GM19463 (cell line): Measurements from ENCODE around the gene MAP3K12.
"Not testable (repeated sequence)": the region's sequence is repeated elsewhere in the genome, so short reads cannot be mapped to it uniquely, and the experiment has no call there.

Experiments used
- ATAC-seq: cut with Tn5 transposase; IDR thresholded peaks from one replicate; pipeline ENCODE4 v1.9.1; 2021; ENCODE audit warnings: mild to moderate bottlenecking, moderate library complexity; ENCODE audit not compliant: unreplicated experiment

Gene MAP3K12

DNA sequence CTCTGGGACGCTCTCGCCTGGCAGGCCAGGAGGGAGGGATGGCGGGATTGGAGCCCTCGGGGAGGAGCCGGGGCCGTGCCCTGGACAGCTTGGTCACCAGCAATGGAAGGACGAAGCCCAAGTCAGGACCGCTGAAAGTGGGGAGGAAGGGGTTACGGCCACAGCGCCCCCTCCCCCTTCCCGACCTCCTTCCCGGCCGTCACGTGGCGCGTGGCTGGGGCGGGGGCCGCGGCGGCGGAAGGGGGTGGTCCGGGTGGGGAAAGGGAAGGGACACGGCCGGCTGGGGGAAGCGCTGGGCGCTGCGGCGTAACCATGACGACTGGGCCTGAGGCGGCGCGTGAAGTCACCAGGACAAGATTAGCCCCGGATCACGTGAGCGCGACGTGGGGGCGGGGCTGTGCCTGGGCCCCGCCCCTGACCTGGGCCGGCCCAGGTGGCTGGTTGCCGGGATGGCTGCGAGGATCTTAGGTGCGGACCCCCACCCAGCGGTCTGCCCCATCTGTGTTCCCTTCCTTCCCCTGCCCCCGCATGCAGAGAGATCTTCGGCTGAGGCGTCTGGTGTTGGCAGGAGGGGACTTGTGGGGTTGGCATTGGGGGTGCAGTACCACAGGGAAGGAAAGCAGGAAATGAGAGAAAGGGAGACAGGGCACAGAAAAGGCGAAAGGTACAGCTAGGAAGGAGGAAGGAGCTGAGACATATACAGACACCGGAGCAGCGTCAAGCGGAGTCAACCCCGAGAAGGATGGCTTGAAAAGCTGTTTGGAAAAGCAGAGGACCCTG, 6.2 kb downstream of the MAP3K12 start:
- peak; percentile 98 for ATAC-seq

- ATAC-seq = no peak
Measured at GRCh38 chr12:53492188-53492587, 7.1 kb downstream of the MAP3K12 start.

DNA sequence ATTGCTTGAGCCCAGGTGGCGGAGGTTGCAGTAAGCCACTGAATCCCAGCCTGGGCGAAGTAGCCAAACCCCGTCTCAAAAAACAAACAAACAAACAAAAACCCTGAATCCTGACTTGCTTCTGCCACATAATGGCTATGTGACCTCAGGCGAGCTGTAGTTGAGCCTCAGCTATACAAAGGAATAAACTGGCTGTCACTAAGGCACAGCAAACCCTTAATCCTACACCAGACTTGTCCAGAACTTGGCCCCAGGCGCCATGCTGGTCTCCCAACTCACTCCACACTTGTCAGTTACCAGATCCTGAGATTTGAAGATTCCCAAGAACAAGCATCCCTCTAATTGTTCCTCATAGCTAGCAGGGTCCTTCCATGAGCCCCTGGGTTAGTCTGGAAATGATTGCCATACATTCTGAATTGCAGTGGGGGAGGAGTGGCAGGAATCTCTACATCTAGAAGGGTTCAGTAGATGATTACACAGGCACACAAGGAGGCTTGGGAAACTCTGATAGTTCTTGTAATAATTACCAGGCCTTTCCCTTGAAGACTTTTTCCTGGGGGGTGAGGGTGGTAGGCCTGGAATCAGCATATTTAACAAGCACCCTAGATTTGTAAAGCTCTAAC, 9.9 kb downstream of the MAP3K12 start:
- ATAC-seq = no peak

DNA sequence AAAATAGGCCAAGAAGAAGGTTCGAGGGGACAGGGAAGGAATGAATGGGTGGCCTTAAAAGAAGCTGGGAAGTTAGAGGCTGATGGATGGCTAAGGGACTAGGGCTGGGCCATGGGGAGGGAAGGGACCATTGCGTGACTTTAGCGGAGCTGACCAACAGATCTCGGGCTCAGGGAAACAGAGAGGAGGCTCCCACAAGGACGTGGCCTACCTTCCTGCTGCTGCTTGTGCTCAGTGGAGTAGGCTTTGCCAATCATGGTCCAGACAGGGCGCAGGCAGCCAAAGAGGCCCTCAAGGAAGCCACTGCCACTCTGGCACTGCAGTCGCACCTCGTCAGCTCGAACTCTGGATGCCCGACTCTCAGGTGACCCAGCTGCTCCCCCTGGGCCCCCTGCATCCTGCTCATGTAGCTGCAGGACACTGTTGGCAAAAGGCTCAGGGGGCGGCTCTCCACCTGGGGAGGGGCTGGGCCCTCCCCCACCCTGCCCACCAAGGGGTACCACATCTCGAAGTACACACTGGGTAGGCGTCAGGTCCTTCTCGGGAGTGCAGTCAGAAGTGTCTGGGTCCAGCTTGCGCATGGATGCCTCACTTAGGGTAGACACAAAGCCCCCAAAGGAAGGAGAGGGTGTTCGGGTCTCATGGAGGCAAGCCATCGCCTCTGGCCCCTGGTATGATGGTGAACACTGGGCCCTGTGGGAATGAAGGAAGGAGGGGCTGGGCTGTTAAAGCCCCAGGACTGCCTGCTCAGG, 12.3 kb downstream of the MAP3K12 start:
- ATAC-seq = no peak

DNA sequence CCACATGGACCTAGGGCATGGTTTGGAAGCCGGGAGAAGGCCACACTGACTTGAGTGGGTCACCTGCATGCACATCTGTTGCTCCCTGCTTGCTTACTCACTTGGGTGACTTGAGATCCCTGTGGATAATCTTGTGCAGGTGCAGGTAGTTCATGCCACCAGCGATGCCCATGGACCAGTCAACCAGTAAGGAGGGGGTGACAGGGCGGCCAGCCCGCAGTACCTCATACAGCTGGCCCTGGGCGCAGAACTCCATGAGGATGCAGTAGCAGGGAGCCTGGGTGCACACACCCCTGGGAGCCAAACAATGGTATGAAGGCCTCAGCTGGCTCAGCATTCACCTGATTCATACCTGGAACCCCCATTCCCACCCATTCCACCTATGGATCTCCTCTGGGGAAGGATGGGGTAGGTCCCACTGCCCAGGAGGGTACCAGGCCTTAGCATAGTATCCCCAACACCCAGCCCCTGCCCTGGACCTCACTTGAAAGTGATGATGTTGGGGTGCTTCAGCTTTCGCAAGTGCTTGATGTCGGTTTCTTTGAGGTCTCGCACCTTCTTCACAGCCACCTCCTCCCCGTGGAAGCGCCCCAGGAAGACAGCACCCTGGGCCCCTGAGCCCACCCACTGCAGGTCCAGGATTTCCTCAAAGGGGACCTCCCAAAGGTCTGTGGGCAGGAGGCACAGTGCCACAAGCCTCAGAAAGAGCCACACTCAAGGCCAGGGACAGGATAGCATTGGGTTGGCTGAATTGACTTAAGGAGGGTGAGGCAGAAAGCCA, 13.1 kb downstream of the MAP3K12 start:
- ATAC-seq = no peak

GRCh38 chr12:53484686-53485575, 14.3 kb downstream of the MAP3K12 start:
- no peak for ATAC-seq

DNA sequence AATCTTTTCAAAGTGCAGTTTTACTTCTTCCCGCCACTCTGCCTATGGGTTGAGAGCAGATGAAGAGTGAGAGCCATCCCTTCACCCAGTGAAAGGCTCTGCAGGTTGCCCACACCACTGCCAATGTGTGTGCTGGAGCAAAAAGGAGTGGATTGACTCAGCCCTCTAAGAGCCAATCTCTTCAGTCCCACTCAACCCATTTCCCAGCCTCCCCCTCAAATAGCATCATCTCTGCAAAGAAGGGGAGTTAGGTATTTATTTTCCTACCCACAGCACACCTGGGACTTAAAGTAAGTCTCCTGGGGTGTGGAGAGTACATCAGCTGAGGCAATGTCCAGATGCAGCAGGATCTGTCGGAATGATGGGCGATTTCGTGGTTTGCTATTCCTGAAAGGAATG, 15.3 kb downstream of the MAP3K12 start:
- no peak for ATAC-seq

DNA sequence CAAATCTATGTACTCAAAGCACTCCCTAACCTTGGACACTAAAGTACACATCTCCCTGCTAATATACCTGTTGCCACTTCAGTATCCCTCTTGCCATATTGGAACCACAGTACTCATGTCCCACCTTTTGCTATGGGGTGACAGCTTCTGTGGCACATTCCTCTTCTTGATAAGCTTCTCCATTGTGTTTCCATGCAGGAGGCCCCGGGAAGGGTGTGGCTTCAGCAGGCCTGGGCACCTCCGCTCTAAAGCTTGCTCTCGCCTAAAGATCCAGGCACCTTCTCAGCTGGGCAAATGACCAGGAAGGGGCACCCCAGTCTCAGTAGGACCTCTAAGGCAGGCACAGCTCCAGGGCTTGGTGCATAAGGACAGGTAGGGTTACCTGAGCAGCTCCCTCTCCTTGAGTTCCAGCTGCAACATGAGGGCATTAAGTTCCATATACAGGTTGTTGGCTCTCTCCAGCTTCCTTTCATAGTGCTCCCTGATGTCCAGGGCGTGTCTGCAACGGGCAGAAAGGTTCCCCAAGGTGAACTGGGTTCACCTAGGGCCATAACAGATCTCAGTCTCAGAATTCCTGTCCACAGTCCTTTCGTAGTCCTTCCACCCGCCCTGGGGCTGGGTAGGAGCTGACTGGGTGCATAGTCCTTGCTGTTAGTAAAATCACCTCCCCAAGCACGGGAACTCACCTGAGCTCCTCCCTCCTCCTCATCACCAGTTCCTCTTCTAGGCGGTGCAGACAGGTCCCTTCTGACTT, 15.9 kb downstream of the MAP3K12 start:
- no peak for ATAC-seq

GRCh38 chr12:53482626-53483168, 16.6 kb downstream of the MAP3K12 start:
- no peak for ATAC-seq

GRCh38 chr12:53481939-53482586, 17.2 kb downstream of the MAP3K12 start:
- no peak for ATAC-seq

DNA sequence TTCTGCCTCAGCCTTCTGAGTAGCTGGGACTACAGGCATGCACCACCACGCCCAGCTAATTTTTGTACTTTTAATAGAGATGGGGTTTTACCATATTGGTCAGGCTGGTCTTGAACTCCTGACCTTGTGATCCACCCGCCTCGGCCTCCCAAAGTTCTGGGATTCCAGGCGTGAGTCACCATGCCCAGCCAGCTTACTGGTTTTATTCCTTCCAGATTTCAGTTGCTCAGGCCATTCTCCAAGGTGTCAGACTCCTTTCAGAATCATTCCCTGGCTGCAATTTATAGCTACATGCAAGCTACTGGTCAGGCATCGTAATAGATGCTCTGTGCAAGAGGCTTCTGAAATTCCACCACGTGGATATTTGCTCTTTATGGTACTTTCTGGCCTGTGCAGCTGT, 17.8 kb downstream of the MAP3K12 start:
- ATAC-seq = not testable (repeated sequence)

GRCh38 chr12:53480491-53481442, 18.5 kb downstream of the MAP3K12 start:
- ATAC-seq = no peak

DNA sequence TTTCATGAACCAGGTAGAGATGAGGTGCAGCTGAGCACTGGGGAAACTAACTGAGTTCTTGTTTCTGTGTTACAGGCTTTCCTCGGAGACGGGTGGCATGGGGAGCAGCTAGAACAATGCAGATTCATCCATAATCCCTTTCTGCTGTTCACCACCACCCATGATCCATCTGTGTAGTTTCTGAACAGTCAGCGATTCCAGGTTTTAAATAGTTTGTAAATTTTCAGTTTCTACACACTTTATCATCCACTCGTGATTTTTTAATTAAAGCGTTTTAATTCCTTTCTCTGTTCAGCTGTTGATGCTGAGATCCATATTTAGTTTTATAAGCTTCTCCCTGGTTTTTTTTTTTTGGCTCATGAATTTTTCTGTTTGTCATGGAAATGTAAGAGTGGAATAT, 19.9 kb downstream of the MAP3K12 start:
- ATAC-seq = no peak

DNA sequence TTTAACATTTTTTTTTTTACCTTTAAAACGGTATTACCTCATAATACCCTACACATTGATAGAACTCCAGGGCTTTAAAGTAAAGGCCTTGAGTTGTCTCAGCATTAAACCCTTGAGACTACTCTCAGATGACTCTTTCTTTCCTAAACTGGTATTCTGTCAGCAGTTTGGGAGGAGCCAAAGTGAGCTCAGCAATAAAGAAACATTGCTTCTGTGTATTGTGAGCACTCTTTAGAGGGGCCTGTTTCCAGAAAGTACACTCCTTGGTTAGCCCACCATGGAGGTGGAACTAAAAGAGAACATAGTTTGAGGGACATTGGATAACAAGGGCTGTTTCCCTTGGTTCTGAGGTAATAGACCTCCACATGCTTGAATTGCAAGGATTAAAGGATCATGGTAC, 20.4 kb downstream of the MAP3K12 start:
- no peak for ATAC-seq

DNA sequence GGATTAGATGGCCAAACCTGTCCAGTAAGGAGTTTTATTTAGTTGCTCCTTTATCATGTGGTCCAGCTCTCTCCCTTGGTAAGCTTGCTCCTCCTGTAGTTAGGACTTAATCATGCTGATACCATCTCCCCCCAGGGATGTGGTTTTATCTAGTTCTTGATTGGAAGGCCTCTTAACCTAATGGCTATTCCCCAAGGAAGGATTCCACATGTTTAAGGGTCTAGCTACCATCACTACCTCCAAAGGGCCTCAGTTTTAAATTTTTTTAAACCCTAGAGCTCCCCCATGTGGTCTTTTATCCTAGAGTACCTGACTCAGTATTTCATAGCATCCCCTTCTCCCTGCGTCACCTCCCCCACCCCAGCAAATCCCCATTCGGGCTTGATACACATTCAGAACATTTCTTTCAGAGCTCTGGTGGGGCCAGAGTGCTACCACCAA, 22.5 kb downstream of the MAP3K12 start:
- ATAC-seq = no peak

DNA sequence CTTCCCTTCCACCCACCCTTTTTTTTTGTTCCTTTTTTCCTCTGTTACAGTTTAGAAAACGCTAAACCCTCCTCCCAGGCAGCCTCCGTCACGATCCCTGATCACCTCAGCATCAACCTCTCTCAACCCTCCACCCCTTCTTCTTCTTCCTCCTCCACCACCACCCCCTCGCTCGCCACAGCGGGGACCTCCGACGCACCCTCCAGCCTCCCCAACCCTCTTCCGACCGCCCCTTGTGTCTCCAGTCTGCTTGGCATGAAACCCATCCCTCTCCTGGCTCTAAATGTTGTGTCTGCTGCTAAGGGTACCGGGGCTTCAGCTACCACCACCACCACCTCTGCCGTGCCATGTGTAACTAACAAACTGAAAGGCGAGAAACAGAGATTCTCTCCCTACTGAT, 24.4 kb downstream of the MAP3K12 start:
- no peak for ATAC-seq

- ATAC-seq = no peak
Measured at GRCh38 chr12:53474077-53474476, 25.2 kb downstream of the MAP3K12 start.
